Mesothelial cell of epicardium (in vitro differentiated cells): Measurements from ENCODE around the gene SEC14L1. TPM values are rescaled to one million over a fixed set of nuclear protein-coding genes. Genes with fewer than 3 reads are reported as not detected.

Source experiments
- DNase-seq, 2 experiments: peaks; one replicate each; pipeline ENCODE4 v3.0.0; 2021; ENCODE audit warnings: low spot score in 2 of 2; ENCODE audit not compliant: unreplicated experiment in 2 of 2
- H3K27ac Mint-ChIP-seq: 2 replicates; pipeline ENCODE4 v1.8.0; 2021; ENCODE audit warnings: mixed read lengths
- H3K27me3 Mint-ChIP-seq: 2 replicates; pipeline ENCODE4 v1.8.0; 2021; ENCODE audit warnings: low read depth, mixed read lengths
- H3K36me3 Mint-ChIP-seq: 2 replicates; pipeline ENCODE4 v1.8.0; 2021; ENCODE audit warnings: mixed read lengths
- H3K4me1 Mint-ChIP-seq: 2 replicates; pipeline ENCODE4 v1.8.0; 2021; ENCODE audit warnings: mixed read lengths
- H3K4me3 Mint-ChIP-seq: 2 replicates; pipeline ENCODE4 v1.8.0; 2021; ENCODE audit warnings: mild to moderate bottlenecking, moderate library complexity, mixed read lengths
- H3K9me3 Mint-ChIP-seq: 2 replicates; pipeline ENCODE4 v1.8.0; 2021; ENCODE audit warnings: mixed read lengths
- total RNA-seq: library from RNA; stranded (reverse); gene quantifications from 3 replicates; pipeline ENCODE4 v1.2.1, GENCODE V29; 2021
- TF ChIP-seq, protein P1 (sequence below): fragments of 200-600 bp; sonication (generic); IDR thresholded peaks from one replicate; pipeline ENCODE4 v1.5.0; 2021; ENCODE audit warnings: antibody characterized with exemption; ENCODE audit not compliant: unreplicated experiment

The SEC14L1 gene
- total RNA-seq, 1 donor from 2014 or later: 47.6 TPM

DNA sequence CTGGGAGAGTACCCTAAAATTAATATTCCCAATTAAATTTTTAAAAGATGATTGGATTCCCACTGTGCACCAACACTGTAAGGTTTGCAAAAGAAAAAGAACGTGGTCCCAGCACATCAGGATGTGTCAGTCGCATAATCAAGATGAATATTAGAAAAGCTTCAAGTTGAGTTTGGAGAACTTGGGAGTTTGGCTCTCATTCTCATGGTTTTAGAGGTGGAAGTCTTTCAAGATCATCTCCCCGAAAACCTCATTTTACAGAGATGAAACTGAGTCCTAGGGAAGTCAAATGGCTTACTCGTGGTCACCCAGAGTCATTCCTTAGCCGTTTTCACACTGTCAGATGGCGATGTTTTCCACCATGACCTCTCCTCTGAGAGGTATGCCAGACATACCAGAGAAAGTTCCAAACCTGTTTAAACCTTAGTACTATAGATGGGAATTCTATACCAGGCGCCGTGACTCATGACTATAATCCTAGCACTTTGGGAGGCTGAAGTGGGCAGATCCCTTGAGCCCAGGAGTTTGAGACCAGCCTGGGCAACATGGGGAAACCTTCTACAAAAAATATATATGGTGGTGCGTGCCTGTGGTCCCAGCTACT lies 1.2 kb downstream of the SEC14L1 start:
- Mint-ChIP-seq H3K4me3 (peak overlapping the region; percentile 83), H3K27ac (peak overlapping the region; percentile 84), H3K9me3 (peaks cover 12% of the 10 kb centered on the region), H3K4me1 (peaks cover 27% of the 10 kb centered on the region), H3K36me3 (peaks cover 19% of the 10 kb centered on the region), H3K27me3 (no peaks in the 10 kb centered on the region)
- DNase-seq: no peak
- TF ChIP-seq, protein P1, sequence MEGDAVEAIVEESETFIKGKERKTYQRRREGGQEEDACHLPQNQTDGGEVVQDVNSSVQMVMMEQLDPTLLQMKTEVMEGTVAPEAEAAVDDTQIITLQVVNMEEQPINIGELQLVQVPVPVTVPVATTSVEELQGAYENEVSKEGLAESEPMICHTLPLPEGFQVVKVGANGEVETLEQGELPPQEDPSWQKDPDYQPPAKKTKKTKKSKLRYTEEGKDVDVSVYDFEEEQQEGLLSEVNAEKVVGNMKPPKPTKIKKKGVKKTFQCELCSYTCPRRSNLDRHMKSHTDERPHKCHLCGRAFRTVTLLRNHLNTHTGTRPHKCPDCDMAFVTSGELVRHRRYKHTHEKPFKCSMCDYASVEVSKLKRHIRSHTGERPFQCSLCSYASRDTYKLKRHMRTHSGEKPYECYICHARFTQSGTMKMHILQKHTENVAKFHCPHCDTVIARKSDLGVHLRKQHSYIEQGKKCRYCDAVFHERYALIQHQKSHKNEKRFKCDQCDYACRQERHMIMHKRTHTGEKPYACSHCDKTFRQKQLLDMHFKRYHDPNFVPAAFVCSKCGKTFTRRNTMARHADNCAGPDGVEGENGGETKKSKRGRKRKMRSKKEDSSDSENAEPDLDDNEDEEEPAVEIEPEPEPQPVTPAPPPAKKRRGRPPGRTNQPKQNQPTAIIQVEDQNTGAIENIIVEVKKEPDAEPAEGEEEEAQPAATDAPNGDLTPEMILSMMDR: no peak

DNA sequence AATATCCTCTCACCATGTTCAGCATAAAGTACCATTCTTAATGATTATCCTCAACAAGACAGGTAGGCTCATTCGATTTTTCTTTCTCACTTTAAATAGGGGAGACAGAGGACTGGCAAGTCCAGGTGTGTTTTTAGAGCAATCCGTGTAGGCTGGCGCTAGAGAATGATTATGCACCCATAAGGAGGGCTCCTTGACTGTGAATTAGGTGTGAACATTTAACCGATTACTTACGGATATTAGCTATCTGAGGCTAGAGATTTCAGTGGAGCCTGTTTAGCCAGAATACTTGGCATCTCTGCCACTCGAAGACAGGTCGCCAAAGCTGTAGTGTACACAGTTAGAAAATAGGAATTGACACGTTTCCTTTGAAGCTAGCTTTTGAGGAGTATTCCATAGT lies 1.9 kb downstream of the SEC14L1 start:
- no peak for DNase-seq
- peaks cover 17% of the 10 kb centered on the region for H3K36me3 Mint-ChIP-seq
- peaks cover 34% of the 10 kb centered on the region for H3K4me1 Mint-ChIP-seq
- H3K27ac Mint-ChIP-seq: no peak overlapping the region
- TF ChIP-seq, protein P1: no peak
- peaks cover 5% of the 10 kb centered on the region for H3K9me3 Mint-ChIP-seq
- H3K4me3 Mint-ChIP-seq: peak overlapping the region; percentile 33
- H3K27me3 Mint-ChIP-seq: no peaks in the 10 kb centered on the region

DNA sequence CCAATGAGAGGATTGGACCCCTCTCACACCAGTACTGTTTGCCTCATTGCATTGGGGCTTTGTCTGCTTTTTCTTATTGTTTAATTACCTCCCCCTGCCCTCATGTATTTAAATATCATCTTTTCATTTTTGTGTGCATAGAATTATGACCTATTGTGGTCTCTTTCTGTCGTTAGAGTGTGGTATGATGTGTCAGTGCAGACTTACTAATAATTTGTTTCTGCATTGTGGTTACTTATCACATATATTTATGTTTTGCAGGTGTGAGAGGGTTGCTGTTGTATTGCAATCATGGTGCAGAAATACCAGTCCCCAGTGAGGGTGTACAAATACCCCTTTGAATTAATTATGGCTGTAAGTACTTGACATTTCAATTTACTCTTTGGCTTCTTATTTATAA lies 2.5 kb downstream of the SEC14L1 start:
- Mint-ChIP-seq H3K27me3 (no peaks in the 10 kb centered on the region), H3K36me3 (peaks cover 13% of the 10 kb centered on the region), H3K9me3 (no peaks in the 10 kb centered on the region), H3K27ac (no peak overlapping the region), H3K4me1 (peaks cover 36% of the 10 kb centered on the region), H3K4me3 (no peak overlapping the region)
- TF ChIP-seq, protein P1: no peak
- no peak for DNase-seq

DNA sequence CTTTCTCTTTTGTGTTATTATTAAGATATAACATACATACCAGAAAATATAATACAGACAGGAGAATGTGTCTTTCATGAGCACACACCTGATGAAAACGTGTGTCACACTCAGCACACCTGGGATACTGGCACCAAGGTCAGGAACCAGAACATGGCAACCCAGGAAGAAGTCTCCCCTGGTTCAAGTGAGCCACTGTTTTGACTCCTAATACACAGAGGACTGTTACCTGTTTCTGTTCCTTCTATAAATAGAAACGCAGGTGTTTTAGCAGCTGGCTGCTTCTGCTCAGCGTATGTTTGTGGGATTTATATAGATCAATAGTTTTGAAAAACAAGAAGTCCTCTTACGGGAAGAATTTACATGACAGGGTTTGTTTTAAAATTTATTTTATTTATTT lies 3.5 kb downstream of the SEC14L1 start:
- no peaks in the 10 kb centered on the region for H3K9me3 Mint-ChIP-seq
- peaks cover 38% of the 10 kb centered on the region for H3K4me1 Mint-ChIP-seq
- H3K36me3 Mint-ChIP-seq: peaks cover 18% of the 10 kb centered on the region
- H3K27me3 Mint-ChIP-seq: no peaks in the 10 kb centered on the region
- TF ChIP-seq, protein P1: no peak
- no peak overlapping the region for H3K4me3 Mint-ChIP-seq
- DNase-seq: no peak
- no peak overlapping the region for H3K27ac Mint-ChIP-seq

DNA sequence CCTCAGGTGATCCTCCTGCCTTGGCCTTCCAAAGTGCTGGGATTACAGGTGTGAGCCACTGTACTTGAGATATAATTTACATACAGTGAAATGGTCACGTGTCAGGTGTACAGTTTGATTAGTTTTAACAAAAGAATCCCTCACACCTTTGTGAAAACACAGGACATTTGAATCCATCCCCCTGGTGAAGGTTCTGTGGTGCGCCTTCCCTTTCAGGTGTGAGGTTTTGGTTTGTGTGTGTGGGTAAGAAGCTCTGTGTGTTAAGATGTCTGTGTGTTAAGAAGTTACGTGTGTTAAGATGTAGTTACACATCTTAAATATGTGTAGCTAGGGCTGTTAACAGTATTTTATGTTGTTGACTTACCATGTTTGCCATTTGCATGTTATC lies 4.4 kb downstream of the SEC14L1 start:
- Mint-ChIP-seq H3K9me3 (no peaks in the 10 kb centered on the region), H3K27me3 (no peaks in the 10 kb centered on the region), H3K36me3 (peaks cover 20% of the 10 kb centered on the region), H3K4me1 (peaks cover 35% of the 10 kb centered on the region), H3K4me3 (no peak overlapping the region), H3K27ac (peak overlapping the region; percentile 16)
- TF ChIP-seq, protein P1: no peak
- DNase-seq: no peak
